Osteocyte (in vitro differentiated cells): ENCODE data around the gene CLDN20. TPM values are rescaled to one million over a fixed set of nuclear protein-coding genes. Genes with fewer than 3 reads are reported as not detected.
"Not testable (repeated sequence)": the region's sequence is repeated elsewhere in the genome, so short reads cannot be mapped to it uniquely, and the experiment has no call there.

Experiments used
- DNase-seq: peaks from one replicate; pipeline ENCODE4 v3.0.0; 2021; ENCODE audit warnings: mixed read lengths; ENCODE audit not compliant: unreplicated experiment; ENCODE audit errors: extremely low spot score
- H3K27ac Mint-ChIP-seq: one replicate; pipeline ENCODE4 v1.8.0; 2021; ENCODE audit warnings: mild to moderate bottlenecking, mixed read lengths; ENCODE audit not compliant: unreplicated experiment
- H3K27me3 Mint-ChIP-seq: one replicate; pipeline ENCODE4 v1.8.0; 2021; ENCODE audit warnings: mixed read lengths; ENCODE audit not compliant: unreplicated experiment
- H3K36me3 Mint-ChIP-seq: one replicate; pipeline ENCODE4 v1.8.0; 2021; ENCODE audit warnings: mixed read lengths; ENCODE audit not compliant: unreplicated experiment
- H3K4me1 Mint-ChIP-seq: one replicate; pipeline ENCODE4 v1.8.0; 2021; ENCODE audit warnings: mixed read lengths; ENCODE audit not compliant: unreplicated experiment
- H3K4me3 Mint-ChIP-seq: one replicate; pipeline ENCODE4 v1.8.0; 2021; ENCODE audit warnings: mild to moderate bottlenecking, moderate library complexity, mixed read lengths; ENCODE audit not compliant: unreplicated experiment
- H3K9me3 Mint-ChIP-seq: one replicate; pipeline ENCODE4 v1.8.0; 2021; ENCODE audit warnings: mixed read lengths; ENCODE audit not compliant: unreplicated experiment
- long read RNA-seq: library from polyadenylated mRNA; unstranded; transcript quantifications from one replicate; pipeline ENCODE4 v2.0.0, GENCODE V29; 2021
- total RNA-seq: library from RNA; stranded (reverse); gene quantifications from 2 replicates; pipeline ENCODE4 v1.2.1, GENCODE V29; 2021
- TF ChIP-seq, protein P1 (sequence below): fragments of 200-600 bp; sonication (generic); IDR thresholded peaks from 2 replicates; pipeline ENCODE4 v1.5.0; 2021; ENCODE audit warnings: antibody characterized with exemption, mild to moderate bottlenecking, moderate library complexity

Gene CLDN20, protein sequence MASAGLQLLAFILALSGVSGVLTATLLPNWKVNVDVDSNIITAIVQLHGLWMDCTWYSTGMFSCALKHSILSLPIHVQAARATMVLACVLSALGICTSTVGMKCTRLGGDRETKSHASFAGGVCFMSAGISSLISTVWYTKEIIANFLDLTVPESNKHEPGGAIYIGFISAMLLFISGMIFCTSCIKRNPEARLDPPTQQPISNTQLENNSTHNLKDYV
- total RNA-seq, result not detected in 2 replicates
- long read RNA-seq, partial matches to known transcripts, result 0 of 1 reads
- long read RNA-seq, other reads (novel, unspliced or antisense), result 1 of 1 reads

DNA sequence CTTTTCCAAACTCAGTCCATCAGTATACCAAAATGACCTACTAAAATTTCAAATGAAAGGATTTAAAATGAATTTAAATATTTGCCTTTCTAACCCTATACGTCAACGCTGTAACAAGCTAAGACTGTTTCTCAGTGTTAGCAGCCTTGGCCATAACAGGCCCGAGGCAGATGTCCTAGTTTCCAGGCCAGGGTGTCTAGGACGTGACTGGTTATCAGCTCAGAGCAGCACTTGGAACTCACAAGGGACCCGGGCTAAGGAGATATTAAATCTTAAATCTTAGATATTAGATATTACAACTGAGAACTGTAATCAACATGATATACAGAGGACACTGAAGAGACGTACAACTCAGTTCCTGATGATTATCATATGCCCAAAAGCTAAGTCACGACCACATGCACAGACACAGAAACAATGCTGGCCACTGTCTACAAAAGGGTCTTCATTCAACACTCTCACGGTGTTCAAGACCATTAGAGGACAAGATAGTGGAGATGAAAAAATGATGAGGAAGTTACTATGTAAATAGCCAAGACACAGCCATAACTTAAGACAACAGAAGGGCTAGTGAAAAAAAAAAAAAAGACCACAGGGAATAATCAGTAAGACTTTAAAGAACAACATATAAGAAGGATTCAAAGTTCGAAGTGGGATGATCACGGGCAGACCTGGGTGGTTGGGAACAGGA, at the start of gene CLDN20:
Gene CLDN20 (plus strand): TSS at position 641 of the 691 bp plus-strand sequence. CDS start 11,707 bp downstream, outside the sequence.
- Mint-ChIP-seq H3K4me3 (no peak within 1 kb of the TSS), H3K4me1 (peaks cover 22% of the 10 kb centered on the region), H3K27ac (peak within 1 kb of the TSS; percentile 90), H3K27me3 (no peaks in the 10 kb centered on the region), H3K9me3 (no peaks in the 10 kb centered on the region), H3K36me3 (peaks cover 16% of the 10 kb centered on the region)
- DNase-seq, result no peak
- TF ChIP-seq, protein P1, sequence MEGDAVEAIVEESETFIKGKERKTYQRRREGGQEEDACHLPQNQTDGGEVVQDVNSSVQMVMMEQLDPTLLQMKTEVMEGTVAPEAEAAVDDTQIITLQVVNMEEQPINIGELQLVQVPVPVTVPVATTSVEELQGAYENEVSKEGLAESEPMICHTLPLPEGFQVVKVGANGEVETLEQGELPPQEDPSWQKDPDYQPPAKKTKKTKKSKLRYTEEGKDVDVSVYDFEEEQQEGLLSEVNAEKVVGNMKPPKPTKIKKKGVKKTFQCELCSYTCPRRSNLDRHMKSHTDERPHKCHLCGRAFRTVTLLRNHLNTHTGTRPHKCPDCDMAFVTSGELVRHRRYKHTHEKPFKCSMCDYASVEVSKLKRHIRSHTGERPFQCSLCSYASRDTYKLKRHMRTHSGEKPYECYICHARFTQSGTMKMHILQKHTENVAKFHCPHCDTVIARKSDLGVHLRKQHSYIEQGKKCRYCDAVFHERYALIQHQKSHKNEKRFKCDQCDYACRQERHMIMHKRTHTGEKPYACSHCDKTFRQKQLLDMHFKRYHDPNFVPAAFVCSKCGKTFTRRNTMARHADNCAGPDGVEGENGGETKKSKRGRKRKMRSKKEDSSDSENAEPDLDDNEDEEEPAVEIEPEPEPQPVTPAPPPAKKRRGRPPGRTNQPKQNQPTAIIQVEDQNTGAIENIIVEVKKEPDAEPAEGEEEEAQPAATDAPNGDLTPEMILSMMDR, result no peak

DNA sequence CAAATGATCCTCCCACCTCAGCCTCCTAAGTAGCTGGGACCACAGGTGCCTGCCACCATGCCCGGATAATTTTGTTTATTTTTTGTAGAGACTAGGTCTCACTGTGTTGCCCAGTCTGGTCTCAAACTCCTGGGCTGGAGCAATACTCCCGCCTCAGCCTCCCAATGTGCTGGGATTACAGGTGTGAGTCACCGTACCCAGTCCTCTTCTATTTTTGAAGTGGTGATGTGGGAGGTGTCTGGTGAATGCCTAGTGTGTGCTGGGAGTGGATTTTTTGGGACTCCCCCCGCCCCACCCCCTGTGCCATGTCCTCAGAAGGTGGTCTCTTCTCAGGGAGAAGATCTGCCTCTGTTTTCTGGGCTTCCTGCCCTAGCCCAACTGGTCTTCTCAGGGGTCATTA, 47.9 kb upstream of the CLDN20 start:
- Mint-ChIP-seq H3K27me3 (peaks cover 2% of the 10 kb centered on the region), H3K9me3 (peaks cover 8% of the 10 kb centered on the region), H3K36me3 (peaks cover 3% of the 10 kb centered on the region), H3K27ac (no peak overlapping the region), H3K4me3 (no peak overlapping the region), H3K4me1 (peaks cover 17% of the 10 kb centered on the region)
- no peak for DNase-seq
- TF ChIP-seq, protein P1, result no peak

DNA sequence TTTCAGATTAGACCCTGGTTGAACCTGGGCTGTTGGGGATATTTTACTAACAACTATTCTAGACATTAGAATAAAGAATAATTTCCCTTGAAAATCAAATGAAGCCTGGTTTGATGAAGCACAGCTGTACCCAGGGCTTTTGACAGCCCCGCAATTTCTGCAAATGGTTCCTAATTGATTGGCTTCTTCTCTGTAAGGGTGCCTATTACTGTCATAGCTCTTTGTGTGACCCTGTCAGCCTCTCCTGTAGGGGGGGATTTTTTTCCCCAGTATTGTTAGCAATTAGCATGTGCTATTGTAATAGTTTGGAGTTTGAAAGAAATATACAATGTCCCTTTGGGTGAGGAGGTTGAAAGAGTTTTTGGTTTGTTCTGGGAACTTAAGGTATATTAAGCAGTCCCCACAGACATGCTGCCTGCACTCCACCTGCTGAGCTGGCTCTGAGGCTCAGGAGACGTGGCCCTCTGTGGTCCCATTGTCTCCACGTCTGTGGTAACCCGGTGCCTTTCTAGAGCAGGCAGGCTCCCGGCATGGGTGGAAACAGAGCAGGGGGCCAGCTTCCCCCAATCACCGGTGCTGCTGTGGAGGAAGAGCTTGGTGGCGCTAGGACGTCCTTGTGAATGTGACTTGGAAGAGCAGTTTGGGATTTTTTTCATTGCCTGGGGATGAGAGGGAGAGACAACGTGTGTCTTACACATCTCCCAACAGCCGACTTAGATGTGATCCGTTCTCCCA, 47.3 kb upstream of the CLDN20 start:
- no peak overlapping the region for H3K4me3 Mint-ChIP-seq
- H3K9me3 Mint-ChIP-seq, result peaks cover 8% of the 10 kb centered on the region
- no peak overlapping the region for H3K27ac Mint-ChIP-seq
- H3K36me3 Mint-ChIP-seq, result peaks cover 3% of the 10 kb centered on the region
- no peak for DNase-seq
- TF ChIP-seq, protein P1, result no peak
- peaks cover 2% of the 10 kb centered on the region for H3K27me3 Mint-ChIP-seq
- peaks cover 17% of the 10 kb centered on the region for H3K4me1 Mint-ChIP-seq

DNA sequence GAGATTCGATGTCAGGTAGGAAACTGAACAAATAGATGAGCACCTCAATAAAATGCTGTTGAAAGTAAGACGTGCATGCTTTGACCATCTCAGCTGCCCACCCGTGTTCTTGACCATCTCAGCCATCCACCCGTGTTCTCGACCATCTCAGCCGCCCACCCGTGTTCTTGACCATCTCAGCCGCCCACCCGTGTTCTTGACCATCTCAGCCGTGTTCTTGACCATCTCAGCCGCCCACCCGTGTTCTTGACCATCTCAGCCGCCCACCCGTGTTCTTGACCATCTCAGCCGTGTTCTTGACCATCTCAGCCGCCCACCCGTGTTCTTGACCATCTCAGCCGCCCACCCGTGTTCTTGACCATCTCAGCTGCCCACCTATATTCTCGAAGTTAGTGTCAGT, 45.1 kb upstream of the CLDN20 start:
- H3K36me3 Mint-ChIP-seq, H3K9me3 Mint-ChIP-seq, H3K27ac Mint-ChIP-seq, DNase-seq, H3K27me3 Mint-ChIP-seq, H3K4me3 Mint-ChIP-seq: not testable (repeated sequence)
- peaks cover 16% of the 10 kb centered on the region for H3K4me1 Mint-ChIP-seq

DNA sequence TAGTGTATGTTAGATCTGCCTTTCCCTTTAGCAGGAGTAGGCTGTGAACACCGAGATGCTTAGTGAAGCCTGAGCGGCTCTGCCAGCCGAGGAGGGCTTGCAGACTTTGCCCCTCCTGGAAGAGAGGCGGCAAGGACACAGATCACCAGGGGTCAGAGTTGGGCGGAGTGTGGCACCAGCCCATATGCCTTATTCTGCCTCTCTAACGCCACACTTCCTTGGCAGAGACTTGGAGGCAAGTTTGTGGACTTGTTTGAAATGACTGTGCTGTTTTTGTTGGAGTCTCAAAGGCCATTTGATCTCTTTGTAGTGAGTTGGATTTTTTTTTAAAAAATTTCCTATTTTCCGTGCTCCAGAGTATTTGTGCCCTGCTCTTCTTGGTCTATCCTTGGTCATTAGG, 44.5 kb upstream of the CLDN20 start:
- peaks cover 22% of the 10 kb centered on the region for H3K4me1 Mint-ChIP-seq
- no peaks in the 10 kb centered on the region for H3K9me3 Mint-ChIP-seq
- H3K27ac Mint-ChIP-seq, result no peak overlapping the region
- H3K36me3 Mint-ChIP-seq, result peaks cover 3% of the 10 kb centered on the region
- DNase-seq, result no peak
- TF ChIP-seq, protein P1, result no peak
- H3K27me3 Mint-ChIP-seq, result peaks cover 2% of the 10 kb centered on the region
- H3K4me3 Mint-ChIP-seq, result no peak overlapping the region
